SK-N-MC (cell line): Measurements from ENCODE around the gene TAS2R50.
"Not testable (repeated sequence)": the region's sequence is repeated elsewhere in the genome, so short reads cannot be mapped to it uniquely, and the experiment has no call there.

Experiments used
- EZH2 ChIP-seq: fragments of 200-600 bp; sonication (generic); IDR thresholded peaks from one replicate; pipeline ENCODE4 v1.6.1; 2017; ENCODE audit warnings: antibody characterized with exemption
- FOXP2 ChIP-seq: optimal IDR thresholded peaks from 2 replicates; pipeline ENCODE3; 2011; ENCODE audit warnings: mild to moderate bottlenecking, moderate library complexity; ENCODE audit not compliant: insufficient read depth; ENCODE audit errors: extremely low read length, control extremely low read depth
- POLR2AphosphoS5 ChIP-seq: IDR thresholded peaks from 2 replicates; pipeline ENCODE4 v1.6.1; 2012; ENCODE audit warnings: mild to moderate bottlenecking, low read depth, low read length, borderline replicate concordance

DNA sequence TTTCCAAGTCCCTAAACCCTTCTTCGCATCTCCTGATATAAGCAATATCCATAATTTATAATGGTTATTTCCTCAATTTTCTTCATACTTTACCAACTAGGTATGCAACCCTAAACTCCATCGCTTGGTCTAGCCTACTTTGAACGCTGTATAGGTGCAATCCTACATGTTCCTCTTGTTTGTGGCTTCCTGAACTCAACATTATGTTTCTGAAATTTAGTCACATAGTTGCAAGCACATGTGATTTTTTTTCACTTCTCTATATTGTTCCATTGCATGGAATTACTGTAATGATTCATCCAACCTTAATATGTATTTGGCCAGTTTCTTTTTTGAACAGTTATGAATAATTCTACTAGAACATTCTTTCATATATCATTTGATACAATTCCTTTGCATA lies 47.2 kb upstream of the TAS2R50 start:
- TF ChIP-seq EZH2, POLR2AphosphoS5, FOXP2: not testable (repeated sequence)
